Keratinocyte (primary cell): ENCODE measurements around the gene NSMCE1. TPM values are rescaled to one million over a fixed set of nuclear protein-coding genes. Genes with fewer than 3 reads are reported as not detected.

ENCODE experiments used
- DNase-seq: peaks from one replicate; pipeline ENCODE4 v3.0.0-alpha.2; 2011; ENCODE audit warnings: low read depth, missing footprints, low spot score
- FAIRE-seq: peaks from 2 replicates; lab custom pipeline; 2011; peaks lifted over from hg19 to GRCh38; lab: Jason Lieb, UNC
- H2AFZ ChIP-seq: 2 replicates; pipeline ENCODE4 v1.6.0; 2012; ENCODE audit warnings: low read length, control low read depth, inconsistent platforms; ENCODE audit not compliant: control insufficient read depth
- H3K27ac ChIP-seq: 2 replicates; pipeline ENCODE4 v1.5.1; 2011; ENCODE audit warnings: low read length; ENCODE audit not compliant: control insufficient read depth, insufficient read depth
- H3K27me3 ChIP-seq: 3 replicates; pipeline ENCODE4 v1.6.0; 2011; ENCODE audit warnings: low read length; ENCODE audit not compliant: control insufficient read depth, insufficient read depth; ENCODE audit errors: extremely low read depth
- H3K36me3 ChIP-seq, 2 experiments: 2 replicates in 1 of 2; 3 replicates in 1 of 2; pipeline ENCODE4 v1.5.1; 2011; ENCODE audit warnings: low read length in 2 of 2, mild to moderate bottlenecking in 1 of 2; ENCODE audit not compliant: control insufficient read depth in 2 of 2, insufficient read depth in 2 of 2; ENCODE audit errors: extremely low read depth in 1 of 2
- H3K4me1 ChIP-seq: 3 replicates; pipeline ENCODE4 v1.5.1; 2011; ENCODE audit warnings: low read length; ENCODE audit not compliant: control insufficient read depth, insufficient read depth; ENCODE audit errors: extremely low read depth
- H3K4me2 ChIP-seq: 3 replicates; pipeline ENCODE4 v1.6.0; 2011; ENCODE audit warnings: low read depth, low read length; ENCODE audit not compliant: control insufficient read depth, insufficient read depth; ENCODE audit errors: extremely low read depth
- H3K4me3 ChIP-seq, 3 experiments: fragments of 200-600 bp in 1 of 3; sonication (generic) in 1 of 3; 2 replicates in 2 of 3; 3 replicates in 1 of 3; pipeline ENCODE4 v1.5.1; 2011 to 2016; ENCODE audit warnings: low read length in 3 of 3, mild to moderate bottlenecking in 3 of 3, control low read depth in 2 of 3, inconsistent platforms in 1 of 3, low read depth in 1 of 3, mixed read lengths in 1 of 3, mixed run types in 1 of 3, moderate library complexity in 1 of 3; ENCODE audit not compliant: control insufficient read depth in 2 of 3, insufficient read depth in 2 of 3; ENCODE audit errors: extremely low read depth in 1 of 3
- H3K79me2 ChIP-seq: 2 replicates; pipeline ENCODE4 v1.6.0; 2012; ENCODE audit warnings: low read length; ENCODE audit not compliant: control insufficient read depth, insufficient read depth
- H3K9ac ChIP-seq: 3 replicates; pipeline ENCODE4 v1.6.0; 2011; ENCODE audit warnings: low read length; ENCODE audit not compliant: control insufficient read depth, insufficient read depth; ENCODE audit errors: extremely low read depth
- H3K9me1 ChIP-seq: 3 replicates; pipeline ENCODE4 v1.6.0; 2011; ENCODE audit warnings: low read length; ENCODE audit not compliant: control insufficient read depth, insufficient read depth; ENCODE audit errors: extremely low read depth
- H3K9me3 ChIP-seq: 2 replicates; pipeline ENCODE4 v1.5.1; 2012; ENCODE audit warnings: low read depth, low read length; ENCODE audit not compliant: control insufficient read depth
- H4K20me1 ChIP-seq: 3 replicates; pipeline ENCODE4 v1.6.0; 2011; ENCODE audit warnings: low read length; ENCODE audit not compliant: control insufficient read depth, insufficient read depth; ENCODE audit errors: extremely low read depth
- EZH2 ChIP-seq: IDR thresholded peaks from one replicate; pipeline ENCODE4 v1.6.1; 2012; ENCODE audit warnings: inconsistent platforms, mild to moderate bottlenecking, low read length, moderate library complexity
- dilution Hi-C: fragments of 300-500 bp; cut with MboI; formaldehyde crosslinking; loops from one replicate; pipeline ENCODE4 v1.7.0; 2020; ENCODE audit warnings: low sequenced_read_pairs; ENCODE audit not compliant: extremely low pct_ligation_motif_present
- polyA plus RNA-seq, 5 experiments: library from polyadenylated mRNA; depleted of rRNA in 3 of 5; stranded (reverse) in 3 of 5; stranded (forward) in 1 of 5; unstranded in 1 of 5; fragments of >200 nt; gene quantifications; 1 replicate in 1 of 5; 2 replicates in 3 of 5; 3 replicates in 1 of 5; pipeline versions ENCODE4 v1.2.1 to v1.2.3, GENCODE V29; 2011 to 2012; ENCODE audit warnings: missing spikeins in 2 of 5, low read depth in 1 of 5, low replicate concordance in 1 of 5
- TF ChIP-seq, protein P1 (sequence below), 3 experiments: IDR thresholded peaks in 1 of 3; conservative IDR thresholded peaks in 1 of 3; optimal IDR thresholded peaks in 1 of 3; 2 replicates in 2 of 3; 3 replicates in 1 of 3; pipeline versions ENCODE3 to v1.5.1; 2011; ENCODE audit warnings: low read length in 3 of 3, mild to moderate bottlenecking in 3 of 3, moderate library complexity in 2 of 3, control low read depth in 1 of 3, inconsistent platforms in 1 of 3; ENCODE audit not compliant: insufficient read depth in 2 of 3; ENCODE audit errors: extremely low read depth in 1 of 3

The NSMCE1 gene
- polyA plus RNA-seq, 1 donor (not counting 4 experiments of a cell fraction or from before 2014, with no cell fraction given), result 55.9 TPM

DNA sequence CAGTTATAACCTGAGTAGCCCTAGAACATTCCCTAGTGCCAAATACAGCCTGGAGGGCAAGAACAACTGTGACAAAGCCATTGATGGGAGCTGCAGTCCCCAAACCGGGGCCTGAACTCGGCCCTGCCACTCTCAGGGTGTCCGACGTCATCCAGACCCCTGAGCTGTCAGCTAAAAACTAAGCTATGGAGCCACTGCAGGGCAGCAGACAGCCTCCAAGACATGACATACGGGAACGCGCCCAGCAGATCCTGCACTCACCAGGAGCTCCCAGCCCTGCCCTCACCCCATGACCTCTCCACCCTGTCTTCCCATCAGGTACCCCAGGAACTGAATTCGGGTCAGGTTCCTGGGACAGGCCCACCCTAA, 36.9 kb downstream of the NSMCE1 start:
- H3K36me3 ChIP-seq, result peaks cover 18 to 23% of the 10 kb centered on the region in 2 experiments
- dilution Hi-C loops, result no loop called here

DNA sequence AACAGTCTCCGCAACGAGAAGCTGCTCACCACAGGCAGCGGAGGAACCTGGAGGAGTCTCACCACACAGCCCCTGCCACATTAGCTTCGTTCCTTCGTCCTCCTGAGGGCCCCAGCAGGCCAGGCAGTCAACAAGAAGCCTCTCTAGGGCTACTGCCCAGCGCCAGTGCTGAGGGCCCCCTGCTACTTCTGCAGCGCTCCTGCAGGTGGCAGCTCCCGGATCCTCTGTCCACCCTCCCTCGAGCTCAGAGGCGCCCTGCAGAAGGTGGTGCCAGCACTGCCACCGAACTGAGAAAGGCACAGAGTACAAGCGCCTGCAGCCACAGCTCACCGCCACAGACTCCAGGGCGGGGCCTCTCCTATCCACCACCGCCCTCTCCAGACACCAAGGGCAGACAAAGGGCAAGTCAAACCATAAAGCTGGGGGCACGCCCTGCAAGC, 38.0 kb downstream of the NSMCE1 start:
- no peaks in the 10 kb centered on the region for H3K9me3 ChIP-seq
- dilution Hi-C loops, result no loop called here
- no peaks in the 10 kb centered on the region for H3K9me1 ChIP-seq
- DNase-seq, result no peak
- FAIRE-seq, result no peak
- H3K27ac ChIP-seq, result no peak overlapping the region
- peaks cover 21% of the 10 kb centered on the region for H3K4me1 ChIP-seq
- no peak overlapping the region for H2AFZ ChIP-seq
- H3K9ac ChIP-seq, result no peak overlapping the region
- no peaks in the 10 kb centered on the region for H4K20me1 ChIP-seq
- no peak overlapping the region for H3K4me3 ChIP-seq
- no peaks in the 10 kb centered on the region for H3K27me3 ChIP-seq
- H3K79me2 ChIP-seq, result no peaks in the 10 kb centered on the region
- TF ChIP-seq EZH2, result no peak
- TF ChIP-seq, protein P1, sequence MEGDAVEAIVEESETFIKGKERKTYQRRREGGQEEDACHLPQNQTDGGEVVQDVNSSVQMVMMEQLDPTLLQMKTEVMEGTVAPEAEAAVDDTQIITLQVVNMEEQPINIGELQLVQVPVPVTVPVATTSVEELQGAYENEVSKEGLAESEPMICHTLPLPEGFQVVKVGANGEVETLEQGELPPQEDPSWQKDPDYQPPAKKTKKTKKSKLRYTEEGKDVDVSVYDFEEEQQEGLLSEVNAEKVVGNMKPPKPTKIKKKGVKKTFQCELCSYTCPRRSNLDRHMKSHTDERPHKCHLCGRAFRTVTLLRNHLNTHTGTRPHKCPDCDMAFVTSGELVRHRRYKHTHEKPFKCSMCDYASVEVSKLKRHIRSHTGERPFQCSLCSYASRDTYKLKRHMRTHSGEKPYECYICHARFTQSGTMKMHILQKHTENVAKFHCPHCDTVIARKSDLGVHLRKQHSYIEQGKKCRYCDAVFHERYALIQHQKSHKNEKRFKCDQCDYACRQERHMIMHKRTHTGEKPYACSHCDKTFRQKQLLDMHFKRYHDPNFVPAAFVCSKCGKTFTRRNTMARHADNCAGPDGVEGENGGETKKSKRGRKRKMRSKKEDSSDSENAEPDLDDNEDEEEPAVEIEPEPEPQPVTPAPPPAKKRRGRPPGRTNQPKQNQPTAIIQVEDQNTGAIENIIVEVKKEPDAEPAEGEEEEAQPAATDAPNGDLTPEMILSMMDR (optimal IDR thresholded peaks at IDR 0.05 in 1 of 3, IDR thresholded peaks at IDR 0.05 in 1 of 3, conservative IDR thresholded peaks at IDR 0.05 in 1 of 3; ENCODE audit: extremely low read depth in 1 of 3, insufficient read depth in 2 of 3, low read length in 3 of 3), result no peak
- no peak overlapping the region for H3K4me2 ChIP-seq
- H3K36me3 ChIP-seq, result peaks cover 18 to 24% of the 10 kb centered on the region in 2 experiments

More for the DNA sequence above, 36.9 kb downstream of the NSMCE1 start:
- H2AFZ ChIP-seq, result no peak overlapping the region
- H3K27ac ChIP-seq, result no peak overlapping the region
- no peaks in the 10 kb centered on the region for H4K20me1 ChIP-seq
- no peak overlapping the region for H3K4me3 ChIP-seq
- H3K9ac ChIP-seq, result no peak overlapping the region
- peaks cover 19% of the 10 kb centered on the region for H3K4me1 ChIP-seq
- no peak overlapping the region for H3K4me2 ChIP-seq
- no peak for FAIRE-seq
- no peaks in the 10 kb centered on the region for H3K9me3 ChIP-seq
- DNase-seq, result no peak
- TF ChIP-seq, protein P1 (optimal IDR thresholded peaks at IDR 0.05 in 1 of 3, IDR thresholded peaks at IDR 0.05 in 1 of 3, conservative IDR thresholded peaks at IDR 0.05 in 1 of 3; ENCODE audit: extremely low read depth in 1 of 3, insufficient read depth in 2 of 3, low read length in 3 of 3), result no peak
- H3K27me3 ChIP-seq, result no peaks in the 10 kb centered on the region
- H3K79me2 ChIP-seq, result no peaks in the 10 kb centered on the region
- no peaks in the 10 kb centered on the region for H3K9me1 ChIP-seq
